GM19035 (cell line): Measurements from ENCODE around the gene CIRBP.
A peak's percentile ranks its signal among the peaks of the same experiment; 100 is the strongest.

Experiments
- ATAC-seq: cut with Tn5 transposase; IDR thresholded peaks from one replicate; pipeline ENCODE4 v1.9.1; 2021; ENCODE audit not compliant: unreplicated experiment

CIRBP gene

DNA sequence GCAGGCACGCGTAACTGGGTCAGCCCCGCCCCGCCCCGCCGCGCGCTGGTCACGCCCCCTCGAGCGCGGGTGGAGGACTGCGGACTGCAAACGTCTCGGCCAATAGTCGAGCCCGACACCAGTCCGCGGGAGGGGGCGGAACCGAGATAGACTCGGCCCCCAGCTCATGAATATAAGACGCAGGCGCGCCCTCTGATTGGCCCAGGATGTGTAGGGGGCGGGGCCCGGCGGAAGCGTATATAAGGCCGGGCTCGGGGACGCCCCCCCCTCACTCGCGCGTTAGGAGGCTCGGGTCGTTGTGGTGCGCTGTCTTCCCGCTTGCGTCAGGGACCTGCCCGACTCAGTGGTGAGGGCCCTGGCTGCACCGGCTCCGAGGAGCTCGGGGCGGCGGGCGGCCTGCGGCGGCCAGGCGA is at the start of gene CIRBP:
Gene CIRBP, plus strand, starts transcription at position 268 of the 413 bp plus-strand sequence. CDS start 1,602 bp downstream, outside the sequence.
- ATAC-seq: peak; percentile 67

DNA sequence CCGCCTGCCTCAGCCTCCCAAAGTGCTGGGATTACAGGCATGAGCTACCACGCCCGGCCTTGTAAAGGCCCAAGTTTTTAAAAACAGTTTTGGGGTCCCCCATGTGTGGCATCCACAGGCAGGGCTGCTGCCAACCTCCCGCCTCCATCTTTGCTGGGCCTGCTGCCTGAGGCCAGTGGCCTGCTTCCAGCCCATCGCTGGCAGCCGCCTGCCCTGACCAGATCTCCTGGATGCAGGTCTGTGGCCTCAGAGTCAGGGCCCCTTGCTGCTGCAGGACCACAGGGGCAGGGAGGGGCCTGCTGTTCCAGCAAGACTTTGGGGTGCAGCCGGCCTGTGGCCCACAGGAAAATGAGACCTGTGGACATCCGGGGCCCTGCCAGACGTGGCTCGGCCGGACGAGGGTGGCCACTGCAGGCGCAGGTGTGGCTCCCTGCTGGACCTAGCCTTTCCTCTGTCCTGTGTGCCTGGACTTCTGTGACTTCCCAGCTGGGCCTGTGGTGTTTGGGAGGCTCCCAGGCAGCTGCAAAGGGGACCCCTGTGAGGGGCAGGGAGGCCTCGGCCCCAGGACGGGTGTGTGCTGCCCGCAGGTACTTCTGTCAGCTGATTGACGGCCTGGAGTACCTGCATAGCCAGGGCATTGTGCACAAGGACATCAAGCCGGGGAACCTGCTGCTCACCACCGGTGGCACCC is 49.2 kb upstream of the CIRBP start:
- ATAC-seq: no peak

DNA sequence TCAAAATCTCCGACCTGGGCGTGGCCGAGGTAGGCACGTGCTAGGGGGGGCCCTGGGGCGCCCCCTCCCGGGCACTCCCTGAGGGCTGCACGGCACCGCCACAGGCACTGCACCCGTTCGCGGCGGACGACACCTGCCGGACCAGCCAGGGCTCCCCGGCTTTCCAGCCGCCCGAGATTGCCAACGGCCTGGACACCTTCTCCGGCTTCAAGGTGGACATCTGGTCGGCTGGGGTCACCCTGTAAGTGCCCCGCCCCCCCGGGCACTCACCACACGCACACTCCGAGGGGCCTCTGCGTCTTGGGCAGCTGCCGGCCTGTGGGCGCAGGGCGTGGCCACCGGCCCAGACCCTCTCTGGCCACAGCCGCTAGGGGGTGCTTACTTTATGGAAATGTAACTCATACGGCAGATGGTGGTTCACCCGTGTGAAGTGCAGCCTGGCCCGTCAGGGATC is 48.6 kb upstream of the CIRBP start:
- ATAC-seq: no peak

DNA sequence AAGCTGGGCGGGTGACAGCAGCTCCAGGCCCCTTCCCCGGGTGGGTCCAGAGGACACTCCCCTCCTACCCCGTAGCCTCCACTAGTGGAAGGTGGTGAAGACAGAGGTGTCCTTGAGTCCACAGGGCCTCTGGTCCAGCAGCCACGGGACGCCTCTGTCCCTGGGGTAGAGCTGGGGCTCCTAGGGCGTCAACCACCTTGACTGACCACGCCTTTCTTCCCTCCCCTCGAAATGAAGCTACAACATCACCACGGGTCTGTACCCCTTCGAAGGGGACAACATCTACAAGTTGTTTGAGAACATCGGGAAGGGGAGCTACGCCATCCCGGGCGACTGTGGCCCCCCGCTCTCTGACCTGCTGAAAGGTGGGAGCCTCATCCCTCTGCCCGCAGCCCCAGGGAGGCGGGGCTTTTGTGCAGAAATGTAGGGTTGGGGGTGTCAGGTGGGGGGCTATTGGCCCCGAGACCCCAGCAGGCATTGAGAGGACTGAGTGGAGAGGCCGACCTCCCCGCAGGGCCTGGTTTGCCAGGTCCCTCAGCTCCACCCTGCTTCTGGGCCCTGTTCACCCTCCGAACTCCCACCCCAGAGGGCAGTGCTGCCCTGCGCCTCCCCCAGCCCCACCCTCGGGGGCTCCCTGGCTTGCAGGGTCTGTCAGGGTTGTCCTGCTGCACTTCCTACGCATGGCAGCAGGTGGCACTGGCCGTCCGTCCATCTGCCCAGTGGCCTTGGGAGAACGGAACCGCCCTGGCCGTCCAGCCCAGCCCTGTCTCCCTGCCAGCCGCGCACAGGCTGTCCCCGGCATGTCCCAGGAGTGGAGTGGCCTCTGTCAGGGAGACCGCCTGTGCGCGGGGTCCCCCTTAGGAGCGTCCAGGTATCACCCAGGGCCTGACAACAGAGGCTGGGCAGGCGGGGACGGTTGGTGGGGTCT is 47.9 kb upstream of the CIRBP start:
- ATAC-seq: no peak

DNA sequence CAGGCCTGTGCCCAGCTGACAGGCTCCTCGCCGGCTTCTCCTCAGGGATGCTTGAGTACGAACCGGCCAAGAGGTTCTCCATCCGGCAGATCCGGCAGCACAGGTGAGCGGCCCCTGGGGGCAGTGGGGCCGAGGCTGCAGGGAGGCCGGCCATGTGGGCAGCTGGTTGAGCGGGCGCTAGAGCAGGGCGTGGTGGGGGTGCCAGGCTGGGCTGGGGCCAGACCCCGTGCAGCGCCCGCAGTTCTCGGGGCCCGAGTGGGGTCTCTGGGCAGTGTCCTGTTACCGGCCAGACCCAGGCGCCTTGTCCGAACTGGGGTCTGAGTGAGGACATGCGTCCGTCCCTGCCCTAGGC is 47.3 kb upstream of the CIRBP start:
- ATAC-seq: no peak

DNA sequence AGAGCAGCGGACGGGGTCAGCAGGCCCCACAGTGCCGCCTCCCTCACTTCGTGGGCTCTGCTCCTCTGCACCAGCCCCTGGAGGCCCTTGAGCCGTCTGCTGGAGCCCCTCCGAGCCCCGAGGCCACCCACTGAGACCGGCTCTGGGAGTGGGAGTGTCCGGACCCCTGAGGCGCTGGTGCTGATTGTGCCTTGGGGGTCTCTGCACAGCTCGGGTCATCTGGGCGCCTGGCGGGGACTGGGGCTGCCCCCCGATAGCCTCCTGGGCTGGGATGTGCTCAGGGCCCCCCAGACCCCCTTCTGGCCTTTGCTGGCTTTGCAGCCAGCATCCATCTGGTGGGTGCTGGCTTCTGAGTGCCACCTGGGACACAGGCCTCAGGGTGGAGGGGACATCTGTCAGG is 46.7 kb upstream of the CIRBP start:
- ATAC-seq: no peak

DNA sequence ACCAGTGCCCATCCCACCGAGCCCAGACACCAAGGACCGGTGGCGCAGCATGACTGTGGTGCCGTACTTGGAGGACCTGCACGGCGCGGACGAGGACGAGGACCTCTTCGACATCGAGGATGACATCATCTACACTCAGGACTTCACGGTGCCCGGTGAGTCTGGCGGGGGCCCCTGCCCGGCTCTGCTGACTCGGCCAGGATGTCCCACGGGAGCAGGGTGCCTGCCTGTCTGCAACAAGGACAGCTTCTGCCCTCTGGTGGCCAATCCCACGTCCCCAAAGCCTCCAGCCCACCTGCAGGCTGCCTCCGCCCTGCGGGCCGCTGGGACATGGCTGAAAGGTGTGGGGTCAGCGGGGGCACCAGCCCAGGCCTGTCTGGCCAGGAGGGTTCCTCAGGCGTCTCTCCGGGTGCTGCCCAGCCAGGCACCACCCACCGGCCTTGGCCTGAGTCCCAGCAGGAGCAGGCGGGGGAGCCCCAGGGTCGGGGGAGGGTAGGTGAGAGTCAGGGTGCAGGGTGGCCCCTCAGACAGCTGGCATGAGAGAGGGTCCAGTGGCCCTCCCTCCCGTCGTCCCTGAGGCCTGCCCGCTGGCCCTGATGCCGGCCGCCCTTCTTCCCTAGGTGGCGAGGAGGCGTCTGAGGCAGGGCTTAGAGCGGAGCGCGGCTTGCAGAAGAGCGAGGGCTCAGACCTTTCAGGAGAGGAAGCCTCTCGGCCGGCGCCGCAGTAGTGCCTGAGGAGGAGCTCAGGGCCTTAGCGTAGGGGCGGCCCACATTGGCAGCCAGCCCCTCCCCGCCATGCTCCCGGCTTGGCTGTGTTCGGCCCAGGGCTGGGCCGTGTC is 45.9 kb upstream of the CIRBP start:
- no peak for ATAC-seq

DNA sequence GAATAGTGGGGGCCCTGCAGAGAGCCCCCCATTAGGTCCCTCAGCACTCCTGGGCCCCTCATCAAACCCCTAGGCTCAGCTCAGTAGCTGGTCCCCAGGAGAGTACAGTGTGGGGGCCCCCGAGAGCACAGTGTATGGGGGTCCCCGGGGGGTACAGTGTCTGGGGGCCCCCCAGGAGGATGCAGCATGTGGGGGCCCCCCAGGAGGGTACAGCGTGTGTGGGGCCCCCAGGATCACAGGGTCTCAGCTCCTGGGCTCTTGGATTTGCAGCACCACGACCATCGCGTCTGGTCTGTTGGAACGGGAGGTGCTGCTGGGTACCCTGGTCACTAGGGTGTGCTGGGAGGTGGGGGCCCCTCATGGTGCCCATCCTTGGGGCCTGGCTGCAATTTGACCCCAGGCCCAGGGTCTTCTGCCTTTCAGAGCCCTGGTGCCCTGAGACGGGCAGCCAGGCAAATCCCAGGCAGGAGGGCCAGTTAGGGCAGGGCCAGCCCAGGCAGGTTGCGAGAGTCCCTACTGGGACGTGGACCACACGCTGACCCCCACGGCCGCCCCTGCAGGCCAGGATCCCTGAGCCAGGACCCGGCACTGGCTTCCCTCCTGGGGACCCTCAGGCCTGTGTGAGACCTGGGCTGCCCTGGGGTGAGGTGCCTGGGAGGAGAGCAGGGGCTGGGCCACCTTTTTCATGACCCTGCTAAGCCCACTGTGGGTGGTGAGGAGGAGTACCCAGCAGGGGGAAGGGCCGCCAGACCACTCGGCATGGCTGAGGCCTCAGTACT is 44.9 kb upstream of the CIRBP start:
- no peak for ATAC-seq

DNA sequence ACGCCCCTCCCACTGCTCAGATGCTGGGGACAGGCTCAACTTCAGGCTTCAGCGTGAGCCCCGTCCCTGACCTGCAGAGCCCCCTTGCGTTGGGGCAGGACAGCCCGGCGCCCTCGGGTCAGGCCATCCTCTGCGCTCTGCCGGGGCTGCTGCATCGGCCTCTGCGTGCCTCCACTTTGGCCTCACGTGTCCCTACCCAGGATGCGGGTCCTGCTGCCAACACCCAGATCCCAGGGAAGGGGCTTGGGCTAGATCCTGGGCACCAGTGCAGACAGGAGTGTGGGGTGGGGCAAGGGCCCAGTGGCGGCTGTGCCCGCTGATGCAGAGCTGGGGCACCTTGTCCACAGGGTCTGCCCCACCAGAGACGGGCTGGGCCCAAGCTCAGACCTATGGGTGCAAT is 44.3 kb upstream of the CIRBP start:
- ATAC-seq: no peak

DNA sequence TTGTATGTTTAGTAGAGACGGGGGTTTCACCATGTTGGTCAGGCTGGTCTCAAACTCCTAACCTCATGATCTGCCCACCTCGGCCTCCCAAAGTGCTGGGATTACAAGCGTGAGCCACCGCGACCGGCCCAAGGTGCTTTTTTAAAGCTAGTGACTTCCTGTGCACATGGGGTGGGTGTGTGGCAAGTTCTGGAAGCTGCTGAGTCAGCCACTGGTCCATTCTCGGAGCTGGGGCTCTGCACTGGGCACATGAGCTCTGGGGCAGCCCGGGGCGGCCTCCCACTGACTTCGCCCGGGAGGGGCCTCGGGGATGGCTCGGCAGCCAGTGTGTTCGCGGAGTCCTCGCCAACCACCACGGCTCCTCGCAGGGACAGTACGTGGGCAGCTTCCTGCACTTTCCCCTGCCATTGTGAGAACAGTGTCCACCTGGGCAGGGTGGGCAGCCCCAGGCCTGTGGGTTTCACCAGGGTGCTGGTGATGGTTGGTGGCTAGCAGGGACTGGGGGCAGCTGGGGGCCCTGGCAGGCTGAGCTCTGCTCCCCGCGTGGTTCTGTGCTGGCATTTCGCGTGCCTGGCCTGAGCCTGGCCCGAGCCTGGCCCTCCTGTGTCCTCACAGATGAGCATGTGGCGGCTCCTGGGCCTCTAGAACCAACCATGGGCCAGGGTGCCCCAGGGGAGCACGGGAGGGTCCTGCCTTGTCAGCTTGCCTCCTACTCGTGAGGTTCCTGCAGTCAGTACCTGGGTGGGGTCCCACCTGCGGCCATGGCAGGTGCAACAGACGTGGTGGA is 43.5 kb upstream of the CIRBP start:
- ATAC-seq: no peak

DNA sequence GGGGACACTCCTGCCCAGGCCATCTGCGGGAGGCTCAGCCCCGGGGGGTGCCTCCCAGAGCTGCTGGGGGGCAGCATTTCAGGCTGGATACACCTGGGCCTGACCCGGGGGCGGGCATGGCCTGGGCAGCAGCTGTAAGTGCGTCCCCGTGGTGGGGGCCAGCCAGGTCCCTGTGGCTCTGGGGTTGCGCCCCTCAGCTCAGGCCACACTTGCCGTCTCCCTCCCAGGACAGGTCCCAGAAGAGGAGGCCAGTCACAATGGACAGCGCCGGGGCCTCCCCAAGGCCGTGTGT is 43.0 kb upstream of the CIRBP start:
- ATAC-seq: no peak

DNA sequence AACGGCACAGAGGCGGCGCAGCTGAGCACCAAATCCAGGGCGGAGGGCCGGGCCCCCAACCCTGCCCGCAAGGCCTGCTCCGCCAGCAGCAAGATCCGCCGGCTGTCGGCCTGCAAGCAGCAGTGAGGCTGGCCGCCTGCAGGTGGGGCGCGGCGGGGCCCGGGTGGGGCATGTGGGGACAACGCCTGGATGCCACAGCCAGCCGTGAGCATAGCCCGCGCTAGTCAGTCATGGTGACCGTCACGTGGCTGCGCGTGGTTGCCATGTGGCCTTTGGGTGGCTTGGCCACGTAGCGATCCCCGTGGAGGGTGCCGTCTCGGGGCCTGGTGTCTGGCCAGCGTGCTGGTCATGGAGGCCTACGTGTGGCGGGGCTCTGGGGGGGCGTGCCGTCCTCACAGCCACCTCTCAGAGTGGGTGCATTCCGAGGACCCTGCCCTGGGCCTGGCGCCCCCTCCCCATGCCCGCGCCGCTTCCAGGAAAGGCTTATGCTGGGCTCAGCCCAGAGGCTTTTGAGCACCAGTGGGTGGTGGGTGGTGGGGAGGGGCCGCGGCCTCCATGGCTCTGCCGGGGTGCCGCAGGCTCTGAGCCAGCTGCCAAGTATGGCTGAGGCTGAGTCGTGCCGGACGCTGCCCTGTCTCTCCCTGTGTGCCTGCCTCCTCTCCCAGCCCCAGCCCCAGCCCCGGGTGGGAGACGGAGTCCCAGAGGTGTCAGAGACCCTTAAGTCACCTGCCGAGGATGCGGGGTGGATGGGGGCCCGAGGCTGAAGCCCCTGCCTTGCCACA is 42.4 kb upstream of the CIRBP start:
- ATAC-seq: no peak

DNA sequence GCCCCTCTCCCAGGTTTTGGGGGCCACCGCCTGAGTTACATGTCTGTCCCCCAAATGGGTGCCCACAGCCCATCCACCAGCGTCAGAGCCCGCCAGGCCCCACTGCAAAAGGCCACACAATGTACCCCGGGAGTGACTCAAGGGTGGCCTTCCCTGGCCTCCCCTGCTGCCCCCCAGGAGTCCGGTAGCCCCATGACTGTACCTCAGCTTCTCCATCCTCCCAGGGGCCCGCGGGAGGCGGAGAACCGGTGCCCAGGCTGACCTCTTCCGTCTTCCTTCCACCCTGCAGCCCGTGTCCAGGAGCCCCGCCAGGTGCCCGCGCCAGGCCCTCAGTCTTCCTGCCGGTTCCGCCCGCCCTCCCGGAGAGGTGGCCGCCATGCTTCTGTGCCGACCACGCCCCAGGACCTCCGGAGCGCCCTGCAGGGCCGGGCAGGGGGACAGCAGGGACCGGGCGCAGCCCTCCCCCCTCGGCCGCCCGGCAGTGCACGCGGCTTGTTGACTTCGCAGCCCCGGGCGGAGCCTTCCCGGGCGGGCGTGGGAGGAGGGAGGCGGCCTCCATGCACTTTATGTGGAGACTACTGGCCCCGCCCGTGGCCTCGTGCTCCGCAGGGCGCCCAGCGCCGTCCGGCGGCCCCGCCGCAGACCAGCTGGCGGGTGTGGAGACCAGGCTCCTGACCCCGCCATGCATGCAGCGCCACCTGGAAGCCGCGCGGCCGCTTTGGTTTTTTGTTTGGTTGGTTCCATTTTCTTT is 41.7 kb upstream of the CIRBP start:
- ATAC-seq: no peak

DNA sequence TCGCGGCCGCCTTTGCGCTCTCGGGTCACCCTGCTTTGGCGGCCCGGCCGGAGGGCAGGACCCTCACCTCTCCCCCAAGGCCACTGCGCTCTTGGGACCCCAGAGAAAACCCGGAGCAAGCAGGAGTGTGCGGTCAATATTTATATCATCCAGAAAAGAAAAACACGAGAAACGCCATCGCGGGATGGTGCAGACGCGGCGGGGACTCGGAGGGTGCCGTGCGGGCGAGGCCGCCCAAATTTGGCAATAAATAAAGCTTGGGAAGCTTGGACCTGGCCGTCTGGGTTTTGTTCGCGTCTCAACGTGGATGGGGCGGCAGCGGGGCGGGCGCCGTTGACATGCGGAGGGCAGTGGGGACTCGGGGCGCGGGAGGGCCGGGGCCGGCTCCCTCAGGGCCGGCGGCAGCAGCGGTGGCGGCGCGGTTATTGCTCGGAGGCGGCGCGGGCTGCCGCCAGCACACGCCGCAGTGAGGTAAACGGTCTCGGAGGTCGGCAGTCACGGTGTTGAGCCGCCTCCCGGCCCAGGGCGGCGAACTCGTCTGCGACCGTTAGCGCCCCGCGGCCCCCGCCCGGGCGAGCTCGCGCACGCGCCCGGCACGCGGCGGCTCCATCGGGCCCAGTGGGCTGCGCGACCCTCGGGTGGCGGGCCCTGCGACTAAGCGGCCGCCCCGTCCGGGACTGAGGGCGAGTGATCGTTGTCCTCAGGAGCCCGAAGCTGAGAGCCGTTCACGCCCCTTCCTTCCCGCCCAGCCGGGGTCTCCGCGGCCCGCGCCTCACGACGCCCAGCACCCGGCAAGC is 40.8 kb upstream of the CIRBP start:
- no peak for ATAC-seq

DNA sequence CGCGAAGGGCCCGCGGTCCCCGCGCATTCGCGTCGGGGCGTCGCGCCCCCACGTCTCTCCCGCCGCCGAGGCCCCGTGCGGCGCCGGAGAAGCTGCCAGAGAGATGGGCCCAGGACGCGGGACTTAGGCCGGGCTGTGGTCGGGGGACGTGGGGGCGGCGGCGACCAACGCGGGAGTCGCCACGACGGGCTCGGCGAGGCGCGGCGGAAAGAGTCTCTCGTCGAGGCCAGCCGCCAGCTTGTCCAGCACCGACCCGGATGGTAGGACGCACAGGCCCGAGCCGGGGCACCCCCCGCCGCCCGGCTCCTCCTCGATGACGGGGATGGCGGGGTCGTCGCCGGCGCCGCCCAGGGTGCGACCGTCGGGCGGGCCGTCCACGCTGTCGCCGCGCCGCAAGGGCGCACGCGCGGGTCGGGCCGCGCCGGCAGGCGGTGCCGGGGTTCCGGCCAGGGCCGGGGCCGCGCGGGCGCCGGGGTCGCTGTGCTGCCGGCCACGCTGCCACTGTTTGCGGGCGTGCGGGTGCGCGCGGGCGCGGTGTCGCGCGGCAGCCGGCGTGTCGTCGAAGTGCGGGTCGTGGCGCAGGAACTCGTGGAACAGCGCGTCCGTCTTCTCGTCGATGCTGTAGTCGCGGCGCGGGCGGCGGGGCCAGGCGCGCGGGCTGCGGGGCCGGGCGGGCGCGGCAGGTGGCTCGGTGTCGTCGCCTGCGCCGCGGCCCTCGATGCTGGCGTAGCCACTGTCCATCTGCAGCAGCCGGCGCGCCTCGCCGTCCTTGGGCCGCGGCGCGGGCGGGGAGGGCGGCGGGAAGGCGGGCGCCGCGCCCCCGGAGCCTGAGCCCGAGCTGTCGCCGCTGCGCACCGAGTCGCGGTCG is 39.8 kb upstream of the CIRBP start:
- ATAC-seq: no peak

DNA sequence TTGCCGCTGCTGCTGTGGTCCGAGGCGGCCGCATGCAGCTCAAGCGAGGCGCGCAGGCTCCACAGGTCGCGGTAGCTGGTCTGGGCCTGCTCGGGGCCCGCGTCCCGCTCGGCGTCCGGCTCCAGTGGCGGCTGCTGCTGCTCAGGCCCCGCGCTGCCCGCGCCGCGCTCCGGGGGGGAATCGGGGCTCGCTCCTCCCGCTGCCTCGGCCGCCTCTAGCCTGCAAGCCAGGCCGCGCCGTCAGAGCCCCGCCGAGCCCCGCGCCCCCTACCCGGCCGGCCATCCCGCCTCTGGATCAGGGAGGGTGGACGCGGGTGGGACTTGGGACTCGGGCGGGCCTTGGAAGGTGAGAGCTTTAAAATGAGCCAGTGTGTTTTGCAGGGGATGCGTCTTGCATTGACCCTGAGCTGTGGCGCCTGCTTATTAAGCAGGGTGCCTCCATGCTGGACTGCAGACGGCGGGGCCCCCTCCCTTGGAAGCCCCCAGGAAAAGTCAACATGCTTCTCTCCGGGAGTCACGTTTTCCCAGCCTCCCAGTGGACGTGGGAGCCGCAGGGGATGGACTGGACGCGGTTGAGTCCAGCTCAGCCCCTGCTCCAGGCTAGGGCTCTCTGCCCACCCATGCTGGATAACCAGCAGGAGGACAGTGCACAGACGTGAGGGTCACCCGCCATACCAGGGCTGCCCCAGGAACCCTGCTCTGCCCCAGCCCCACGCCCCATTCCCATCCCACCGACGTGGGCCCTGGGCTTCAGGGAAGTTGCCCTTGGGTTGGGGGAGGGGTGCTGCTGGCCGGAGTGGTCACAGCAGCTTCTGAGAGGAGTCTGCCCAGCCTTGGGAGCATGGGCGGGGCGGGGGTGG is 39.0 kb upstream of the CIRBP start:
- no peak for ATAC-seq
